ENCODE measurements around the gene EPN2.

Gene EPN2

GRCh38 chr17:19294443-19294842 is 57.3 kb downstream of the EPN2 start:
- no peak for DNase-seq (ENCODE audit: low spot score)

- no peak for DNase-seq (ENCODE audit: low spot score)
These were observed 58.4 kb downstream of the EPN2 start for GRCh38 chr17:19295473-19296135.

GRCh38 chr17:19296786-19297778 is 59.9 kb downstream of the EPN2 start:
- DNase-seq (ENCODE audit: low spot score): no peak

- DNase-seq (ENCODE audit: low spot score): no peak
These were observed 61.5 kb downstream of the EPN2 start for GRCh38 chr17:19298569-19299213.

- no peak for DNase-seq (ENCODE audit: low spot score)
These were observed 62.1 kb downstream of the EPN2 start for GRCh38 chr17:19299214-19299747.

GRCh38 chr17:19299866-19300265 is 62.7 kb downstream of the EPN2 start:
- no peak for DNase-seq (ENCODE audit: low spot score)

- no peak for DNase-seq (ENCODE audit: low spot score)
These were observed 64.2 kb downstream of the EPN2 start for GRCh38 chr17:19301274-19301951.

GRCh38 chr17:19301973-19302372 is 64.8 kb downstream of the EPN2 start:
- DNase-seq (ENCODE audit: low spot score): no peak

- no peak for DNase-seq (ENCODE audit: low spot score)
These were observed 65.7 kb downstream of the EPN2 start for GRCh38 chr17:19302791-19303331.

GRCh38 chr17:19303367-19303776 is 66.2 kb downstream of the EPN2 start:
- DNase-seq (ENCODE audit: low spot score): no peak

GRCh38 chr17:19304209-19304608 is 67.0 kb downstream of the EPN2 start:
- no peak for DNase-seq (ENCODE audit: low spot score)

GRCh38 chr17:19304751-19305150 is 67.6 kb downstream of the EPN2 start:
- DNase-seq (ENCODE audit: low spot score): no peak

- DNase-seq (ENCODE audit: low spot score): no peak
These were observed 68.1 kb downstream of the EPN2 start for GRCh38 chr17:19305256-19305655.

- DNase-seq (ENCODE audit: low spot score): no peak
These were observed 68.6 kb downstream of the EPN2 start for GRCh38 chr17:19305761-19306159.

GRCh38 chr17:19306160-19307111 is 69.3 kb downstream of the EPN2 start:
- no peak for DNase-seq (ENCODE audit: low spot score)

- DNase-seq (ENCODE audit: low spot score): no peak
These were observed 70.4 kb downstream of the EPN2 start for GRCh38 chr17:19307521-19307920.

GRCh38 chr17:19308398-19308797 is 71.2 kb downstream of the EPN2 start:
- no peak for DNase-seq (ENCODE audit: low spot score)

- DNase-seq (ENCODE audit: low spot score): no peak
These were observed 72.5 kb downstream of the EPN2 start for GRCh38 chr17:19309701-19310100.

GRCh38 chr17:19310151-19310550 is 73.0 kb downstream of the EPN2 start:
- DNase-seq (ENCODE audit: low spot score): no peak

- no peak for DNase-seq (ENCODE audit: low spot score)
These were observed 73.8 kb downstream of the EPN2 start for GRCh38 chr17:19311016-19311415.
